Measurements from ENCODE around the gene EXOC4. TPM values are rescaled to one million over a fixed set of nuclear protein-coding genes. Genes with fewer than 3 reads are reported as not detected.

The EXOC4 gene
- total and polyA plus RNA-seq, 2 of the 8 experiments (the other 6 are each of a cell fraction or from before 2014, with no cell fraction given), result 27.0 to 67.3 TPM

DNA sequence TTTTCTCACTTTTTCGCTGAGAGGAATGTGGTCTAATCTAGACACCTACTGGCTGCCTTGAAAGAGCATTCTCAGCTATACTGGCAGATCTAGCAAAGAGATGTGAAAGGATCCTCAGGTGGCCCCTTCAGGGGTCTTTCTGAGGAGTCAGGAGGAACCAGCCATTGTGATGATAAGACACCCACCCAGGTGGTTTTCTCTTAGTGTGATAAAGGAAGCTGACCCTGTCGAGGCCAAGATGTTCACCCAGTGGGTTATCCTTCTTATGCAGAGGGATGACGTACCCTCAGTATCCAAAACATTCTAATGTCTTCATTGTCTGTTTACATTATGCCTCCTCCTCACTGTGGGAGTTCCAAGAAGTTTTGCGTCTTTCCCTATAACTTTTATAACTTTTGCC is 776.0 kb downstream of the EXOC4 start (continued):
- TF ChIP-seq EP300 (IDR thresholded peaks at IDR 0.05; ENCODE audit: borderline replicate concordance in 1 of 2, low read depth in 2 of 2, low read length in 2 of 2), result peak in 1 of 2 experiments; percentile 91; a peak in 1 of 3 replicates
- TF ChIP-seq JUND (IDR thresholded peaks at IDR 0.05; ENCODE audit: low read length), result 0 out of 2 replicates have a peak, but pooled peaks have one; percentile 39
- TF ChIP-seq YY1 (IDR thresholded peaks at IDR 0.05; ENCODE audit: low read depth, low read length), result 0 out of 2 replicates have a peak, but pooled peaks have one; percentile 33
- TF ChIP-seq GTF2F1 (IDR thresholded peaks at IDR 0.05; ENCODE audit: borderline replicate concordance, low read depth, low read length), result no peak
- TF ChIP-seq NANOG (IDR thresholded peaks at IDR 0.05; ENCODE audit: insufficient read depth, low read depth, low read length, poor library complexity, severe bottlenecking), result peak; percentile 43
- TF ChIP-seq POU5F1 (IDR thresholded peaks at IDR 0.05; ENCODE audit: low read depth, low read length), result peak; percentile 70; the same call in 1 of the 2 replicates
- peak; percentile 13 to 29; a peak in 1 of 4 replicates for TF ChIP-seq RAD21 (IDR thresholded peaks at IDR 0.05 in 1 of 2, conservative IDR thresholded peaks at IDR 0.05 in 1 of 2; ENCODE audit: low read depth in 2 of 2, low read length in 2 of 2)
- no peak for TF ChIP-seq EGR1 (IDR thresholded peaks at IDR 0.05; ENCODE audit: borderline replicate concordance, low read depth, low read length)
- 0 out of 2 replicates have a peak, but pooled peaks have one; percentile 28 for TF ChIP-seq TBP (IDR thresholded peaks at IDR 0.05; ENCODE audit: low read depth, low read length)
- no peak for TF ChIP-seq SRF (IDR thresholded peaks at IDR 0.05; ENCODE audit: low read depth, low read length)
- TF ChIP-seq NRF1 (IDR thresholded peaks at IDR 0.05; ENCODE audit: low read depth, low read length), result no peak
